OCI-LY1 (cell line): ENCODE results near the gene FBXL19.

ENCODE experiments used
- CTCF ChIP-seq: fragments of 200-600 bp; sonication (generic), shearing (Covaris generic); IDR thresholded peaks from 2 replicates; pipeline ENCODE4 v1.5.1; 2017; ENCODE audit warnings: mild to moderate bottlenecking, antibody characterized with exemption, low read length, moderate library complexity, mixed read lengths
- EZH2 ChIP-seq: fragments of 200-600 bp; sonication (generic), shearing (Covaris generic); IDR thresholded peaks from 2 replicates; pipeline ENCODE4 v1.8.0; 2017; ENCODE audit warnings: borderline replicate concordance, mixed run types, mild to moderate bottlenecking, antibody characterized with exemption, low read length, moderate library complexity, mixed read lengths

- no peak for TF ChIP-seq EZH2
- no peak for TF ChIP-seq CTCF
These were observed 38.0 kb downstream of the FBXL19 start for GRCh38 chr16:30961384-30961783.
